22Rv1 (cell line): ENCODE data around the gene TNN.

Experiments
- ZFX ChIP-seq: fragments of 450-650 bp; IDR thresholded peaks from 2 replicates; pipeline ENCODE4 v1.6.1; 2017; ENCODE audit warnings: antibody characterized with exemption, borderline replicate concordance
- TF ChIP-seq, protein P1 (sequence below): fragments of 450-650 bp; IDR thresholded peaks from 2 replicates; pipeline ENCODE4 v1.5.1; 2017; ENCODE audit warnings: mild to moderate bottlenecking

DNA sequence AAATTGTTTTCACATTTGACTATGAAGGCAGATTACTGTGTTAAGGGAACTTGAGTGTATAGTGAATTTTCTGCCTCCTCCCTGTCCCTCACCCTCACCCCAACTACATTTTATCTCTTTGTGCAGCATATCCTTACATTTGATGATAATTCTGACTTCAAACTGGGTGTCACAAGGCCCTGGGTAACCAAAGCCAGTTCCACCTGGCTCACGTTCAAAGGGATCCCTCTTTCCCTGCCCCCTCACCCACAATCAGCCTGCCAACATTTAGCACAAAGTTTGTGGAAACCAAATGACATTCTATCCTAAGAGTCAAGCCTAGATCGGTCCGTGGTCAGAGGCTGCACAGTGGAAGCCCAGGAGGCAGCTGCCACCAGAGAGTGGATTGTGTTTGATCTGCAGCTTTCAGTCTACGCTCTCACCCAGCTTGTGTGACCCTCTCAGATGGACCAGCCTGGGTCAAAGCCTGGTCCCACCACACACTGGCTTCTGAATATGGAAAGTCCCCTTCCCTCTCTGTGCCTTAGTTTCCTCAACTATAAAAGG is 114.6 kb downstream of the TNN start:
- TF ChIP-seq, protein P1, sequence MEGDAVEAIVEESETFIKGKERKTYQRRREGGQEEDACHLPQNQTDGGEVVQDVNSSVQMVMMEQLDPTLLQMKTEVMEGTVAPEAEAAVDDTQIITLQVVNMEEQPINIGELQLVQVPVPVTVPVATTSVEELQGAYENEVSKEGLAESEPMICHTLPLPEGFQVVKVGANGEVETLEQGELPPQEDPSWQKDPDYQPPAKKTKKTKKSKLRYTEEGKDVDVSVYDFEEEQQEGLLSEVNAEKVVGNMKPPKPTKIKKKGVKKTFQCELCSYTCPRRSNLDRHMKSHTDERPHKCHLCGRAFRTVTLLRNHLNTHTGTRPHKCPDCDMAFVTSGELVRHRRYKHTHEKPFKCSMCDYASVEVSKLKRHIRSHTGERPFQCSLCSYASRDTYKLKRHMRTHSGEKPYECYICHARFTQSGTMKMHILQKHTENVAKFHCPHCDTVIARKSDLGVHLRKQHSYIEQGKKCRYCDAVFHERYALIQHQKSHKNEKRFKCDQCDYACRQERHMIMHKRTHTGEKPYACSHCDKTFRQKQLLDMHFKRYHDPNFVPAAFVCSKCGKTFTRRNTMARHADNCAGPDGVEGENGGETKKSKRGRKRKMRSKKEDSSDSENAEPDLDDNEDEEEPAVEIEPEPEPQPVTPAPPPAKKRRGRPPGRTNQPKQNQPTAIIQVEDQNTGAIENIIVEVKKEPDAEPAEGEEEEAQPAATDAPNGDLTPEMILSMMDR, result no peak
- no peak for TF ChIP-seq ZFX
